ENCODE measurements around the gene OR1M1.
"Not testable (repeated sequence)": the region's sequence is repeated elsewhere in the genome, so short reads cannot be mapped to it uniquely, and the experiment has no call there.

OR1M1 gene

GRCh38 chr19:9086761-9087160, at the start of gene OR1M1:
Gene OR1M1, plus strand, starts transcription at chr19:9087061. Its CDS starts 6,184 bp downstream, at chr19:9093245.
- DNase-seq (ENCODE audit: low read depth), result no peak

GRCh38 chr19:9037400-9038062, 49.3 kb upstream of the OR1M1 start:
- DNase-seq (ENCODE audit: low read depth), result no peak

GRCh38 chr19:9039728-9040127, 47.1 kb upstream of the OR1M1 start:
- DNase-seq (ENCODE audit: low read depth), result no peak

GRCh38 chr19:9040131-9040530, 46.7 kb upstream of the OR1M1 start:
- no peak for DNase-seq (ENCODE audit: low read depth)

- no peak for DNase-seq (ENCODE audit: low read depth)
Observed at GRCh38 chr19:9041023-9041422, 45.8 kb upstream of the OR1M1 start.

GRCh38 chr19:9043524-9043923, 43.3 kb upstream of the OR1M1 start:
- no peak for DNase-seq (ENCODE audit: low read depth)

GRCh38 chr19:9044449-9044848, 42.4 kb upstream of the OR1M1 start:
- no peak for DNase-seq (ENCODE audit: low read depth)

GRCh38 chr19:9046694-9047093, 40.2 kb upstream of the OR1M1 start:
- DNase-seq (ENCODE audit: low read depth), result no peak

- DNase-seq (ENCODE audit: low read depth), result no peak
Observed at GRCh38 chr19:9052894-9053293, 34.0 kb upstream of the OR1M1 start.

- not testable (repeated sequence) for DNase-seq (ENCODE audit: low read depth)
Observed at GRCh38 chr19:9053674-9054073, 33.2 kb upstream of the OR1M1 start.

GRCh38 chr19:9054207-9054606, 32.7 kb upstream of the OR1M1 start:
- DNase-seq (ENCODE audit: low read depth), result no peak

GRCh38 chr19:9054765-9055164, 32.1 kb upstream of the OR1M1 start:
- no peak for DNase-seq (ENCODE audit: low read depth)

GRCh38 chr19:9056131-9056530, 30.7 kb upstream of the OR1M1 start:
- DNase-seq (ENCODE audit: low read depth), result not testable (repeated sequence)

GRCh38 chr19:9057505-9058258, 29.2 kb upstream of the OR1M1 start:
- no peak for DNase-seq (ENCODE audit: low read depth)

- DNase-seq (ENCODE audit: low read depth), result no peak
Observed at GRCh38 chr19:9058905-9059667, 27.8 kb upstream of the OR1M1 start.

GRCh38 chr19:9060564-9061340, 26.1 kb upstream of the OR1M1 start:
- no peak for DNase-seq (ENCODE audit: low read depth)

- no peak for DNase-seq (ENCODE audit: low read depth)
Observed at GRCh38 chr19:9061879-9062278, 25.0 kb upstream of the OR1M1 start.

- DNase-seq (ENCODE audit: low read depth), result no peak
Observed at GRCh38 chr19:9065457-9066014, 21.3 kb upstream of the OR1M1 start.

- DNase-seq (ENCODE audit: low read depth), result no peak
Observed at GRCh38 chr19:9070066-9070465, 16.8 kb upstream of the OR1M1 start.

- not testable (repeated sequence) for DNase-seq (ENCODE audit: low read depth)
Observed at GRCh38 chr19:9071720-9072119, 15.1 kb upstream of the OR1M1 start.

GRCh38 chr19:9073806-9074205, 13.1 kb upstream of the OR1M1 start:
- no peak for DNase-seq (ENCODE audit: low read depth)

All from activated T-cell treated with anti-CD3 and anti-CD28 coated beads for 24 hours (primary cell).